Measurements from ENCODE around the gene CGNL1. TPM values are rescaled to one million over a fixed set of nuclear protein-coding genes. Genes with fewer than 3 reads are reported as not detected.

CGNL1 gene
- total RNA-seq, 2 donors from 2014 or later = not detected

DNA sequence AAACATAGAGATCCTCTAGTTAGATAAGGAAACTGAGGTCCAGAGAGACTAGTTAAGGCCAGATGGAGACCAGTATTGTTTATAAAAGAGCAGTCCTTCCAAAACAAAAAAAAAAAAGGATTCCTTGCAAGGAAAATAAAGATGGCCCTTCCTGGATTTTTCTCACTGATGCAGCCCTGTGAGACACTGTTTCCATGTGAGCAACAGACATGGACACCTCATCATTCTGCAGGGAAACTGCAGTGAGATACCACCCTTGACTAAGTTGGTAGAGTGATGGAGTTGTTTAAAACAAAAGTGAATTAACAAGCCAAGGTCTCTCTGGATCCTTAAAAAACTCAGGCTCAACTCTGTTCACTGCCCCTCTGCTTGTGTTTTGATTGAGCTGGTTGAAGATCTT lies 149.8 kb downstream of the CGNL1 start:
- no peaks in the 10 kb centered on the region for H3K9me3 Mint-ChIP-seq
- peaks cover 15% of the 10 kb centered on the region for H3K27me3 Mint-ChIP-seq (ENCODE audit: low read depth)
- ATAC-seq (replicated peaks in 1 of 2) (no peak), DNase-seq (no peak)
- H3K4me1 Mint-ChIP-seq (ENCODE audit: low read depth) = no peaks in the 10 kb centered on the region
- no peak overlapping the region for H3K27ac Mint-ChIP-seq
- no peaks in the 10 kb centered on the region for H3K36me3 Mint-ChIP-seq (ENCODE audit: insufficient read depth in 2 of 2)
- no peak overlapping the region for H3K4me3 Mint-ChIP-seq

- ATAC-seq (replicated peaks in 1 of 2) = no peak
- no peaks in the 10 kb centered on the region for H3K9me3 Mint-ChIP-seq
- no peaks in the 10 kb centered on the region for H3K36me3 Mint-ChIP-seq (ENCODE audit: insufficient read depth in 2 of 2)
- DNase-seq = no peak
- no peak overlapping the region for H3K27ac Mint-ChIP-seq
- H3K4me1 Mint-ChIP-seq (ENCODE audit: low read depth) = no peaks in the 10 kb centered on the region
- peaks cover 15% of the 10 kb centered on the region for H3K27me3 Mint-ChIP-seq (ENCODE audit: low read depth)
- no peak overlapping the region for H3K4me3 Mint-ChIP-seq
Observed at GRCh38 chr15:57526615-57527014, 150.3 kb downstream of the CGNL1 start.

DNA sequence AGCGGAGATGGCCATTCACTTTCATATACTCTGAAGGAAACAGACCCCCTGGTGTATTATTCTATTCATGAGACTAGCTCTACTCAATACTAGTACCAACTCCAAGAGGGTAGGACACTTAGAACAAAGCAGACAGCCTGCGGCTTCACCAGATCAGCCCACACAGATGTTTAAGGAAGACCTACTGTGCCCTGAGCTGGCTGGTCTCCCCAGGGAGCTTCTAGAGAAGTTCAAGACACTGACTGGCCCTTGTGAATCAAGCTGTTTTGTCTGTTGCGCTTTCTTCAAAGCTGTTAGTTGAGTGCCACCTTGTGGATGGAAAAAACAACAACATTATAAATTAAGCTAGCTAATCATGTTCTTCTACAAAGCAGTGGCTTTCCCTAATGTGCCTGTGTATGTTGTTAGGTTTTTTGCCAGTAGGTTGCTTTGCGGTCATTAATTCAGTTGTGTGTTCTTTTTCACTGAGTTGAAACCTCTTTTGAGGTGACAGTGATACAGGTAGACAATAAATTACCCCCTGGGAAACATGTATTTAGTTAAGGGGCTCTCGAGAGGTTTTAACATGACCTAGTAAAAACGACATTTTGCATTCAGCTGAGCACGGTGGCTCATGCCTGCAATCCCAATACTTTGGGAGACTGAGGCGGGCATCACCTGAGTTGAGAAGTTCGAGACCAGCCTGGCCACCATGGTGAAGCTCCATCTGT lies 151.2 kb downstream of the CGNL1 start:
- DNase-seq (peak in 1 of 2 donors; percentile 3), ATAC-seq (replicated peaks in 1 of 2) (peak in 1 of 2 donors; percentile 27)
- no peak overlapping the region for H3K4me3 Mint-ChIP-seq
- H3K4me1 Mint-ChIP-seq (ENCODE audit: low read depth) = no peaks in the 10 kb centered on the region
- no peaks in the 10 kb centered on the region for H3K9me3 Mint-ChIP-seq
- H3K36me3 Mint-ChIP-seq (ENCODE audit: insufficient read depth in 2 of 2) = no peaks in the 10 kb centered on the region
- peaks cover 15% of the 10 kb centered on the region for H3K27me3 Mint-ChIP-seq (ENCODE audit: low read depth)
- no peak overlapping the region for H3K27ac Mint-ChIP-seq

- H3K4me3 Mint-ChIP-seq = no peak overlapping the region
- peaks cover 12% of the 10 kb centered on the region for H3K27me3 Mint-ChIP-seq (ENCODE audit: low read depth)
- no peaks in the 10 kb centered on the region for H3K9me3 Mint-ChIP-seq
- H3K27ac Mint-ChIP-seq = no peak overlapping the region
- H3K36me3 Mint-ChIP-seq (ENCODE audit: insufficient read depth in 2 of 2) = no peaks in the 10 kb centered on the region
- ATAC-seq (replicated peaks in 1 of 2) (no peak), DNase-seq (no peak)
- no peaks in the 10 kb centered on the region for H3K4me1 Mint-ChIP-seq (ENCODE audit: low read depth)
Observed at GRCh38 chr15:57528940-57529565, 152.7 kb downstream of the CGNL1 start.

- Mint-ChIP-seq H3K4me1 (ENCODE audit: low read depth) (no peaks in the 10 kb centered on the region), H3K27me3 (ENCODE audit: low read depth) (peaks cover 15% of the 10 kb centered on the region), H3K27ac (no peak overlapping the region), H3K36me3 (ENCODE audit: insufficient read depth in 2 of 2) (no peaks in the 10 kb centered on the region), H3K9me3 (no peaks in the 10 kb centered on the region), H3K4me3 (no peak overlapping the region)
- no peak for DNase-seq
- no peak for ATAC-seq (replicated peaks in 1 of 2)
Observed at GRCh38 chr15:57529748-57530147, 153.4 kb downstream of the CGNL1 start.

GRCh38 chr15:57532731-57533447 lies 156.6 kb downstream of the CGNL1 start:
- no peak for DNase-seq
- Mint-ChIP-seq H3K27me3 (ENCODE audit: low read depth) (peaks cover 7% of the 10 kb centered on the region), H3K36me3 (ENCODE audit: insufficient read depth in 2 of 2) (peaks cover 0 to 2% of the 10 kb centered on the region in 2 donors), H3K27ac (no peak overlapping the region), H3K4me1 (ENCODE audit: low read depth) (no peaks in the 10 kb centered on the region), H3K9me3 (peaks cover 0 to 5% of the 10 kb centered on the region in 2 donors), H3K4me3 (no peak overlapping the region)
- ATAC-seq (replicated peaks in 1 of 2) = no peak

DNA sequence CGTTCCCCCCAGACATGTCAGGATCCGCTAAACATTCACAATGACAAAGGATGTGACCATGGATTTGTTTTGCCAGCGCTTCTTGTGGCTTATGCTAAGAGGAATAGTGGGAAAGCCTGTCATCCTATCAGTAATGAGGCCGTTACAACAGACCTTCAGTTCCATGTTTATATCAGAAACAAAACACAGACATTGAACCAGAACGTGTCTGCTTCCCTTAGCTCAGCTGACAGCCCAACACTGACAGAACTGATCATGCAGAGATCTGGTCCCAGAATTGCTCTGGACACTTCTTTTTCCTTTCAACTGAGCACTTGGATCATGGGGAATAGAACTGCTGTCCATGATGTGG lies 157.1 kb downstream of the CGNL1 start:
- ATAC-seq (replicated peaks in 1 of 2) (no peak), DNase-seq (no peak)
- Mint-ChIP-seq H3K4me3 (no peak overlapping the region), H3K4me1 (ENCODE audit: low read depth) (no peaks in the 10 kb centered on the region), H3K9me3 (peaks cover 0 to 5% of the 10 kb centered on the region in 2 donors), H3K36me3 (ENCODE audit: insufficient read depth in 2 of 2) (peaks cover 0 to 2% of the 10 kb centered on the region in 2 donors), H3K27ac (no peak overlapping the region), H3K27me3 (ENCODE audit: low read depth) (peaks cover 7% of the 10 kb centered on the region)

GRCh38 chr15:57534281-57534680 lies 158.0 kb downstream of the CGNL1 start:
- Mint-ChIP-seq H3K4me1 (ENCODE audit: low read depth) (no peaks in the 10 kb centered on the region), H3K27me3 (ENCODE audit: low read depth) (peaks cover 11% of the 10 kb centered on the region), H3K4me3 (no peak overlapping the region), H3K36me3 (ENCODE audit: insufficient read depth in 2 of 2) (peaks cover 0 to 2% of the 10 kb centered on the region in 2 donors), H3K27ac (no peak overlapping the region), H3K9me3 (peaks cover 0 to 5% of the 10 kb centered on the region in 2 donors)
- DNase-seq (no peak), ATAC-seq (replicated peaks in 1 of 2) (no peak)

GRCh38 chr15:57537072-57537471 lies 160.8 kb downstream of the CGNL1 start:
- H3K9me3 Mint-ChIP-seq = peaks cover 4 to 10% of the 10 kb centered on the region in 2 donors
- H3K4me3 Mint-ChIP-seq = no peak overlapping the region
- no peak overlapping the region for H3K27ac Mint-ChIP-seq
- peaks cover 11% of the 10 kb centered on the region for H3K4me1 Mint-ChIP-seq (ENCODE audit: low read depth)
- peaks cover 4 to 6% of the 10 kb centered on the region in 2 donors for H3K36me3 Mint-ChIP-seq (ENCODE audit: insufficient read depth in 2 of 2)
- H3K27me3 Mint-ChIP-seq (ENCODE audit: low read depth) = peaks cover 22% of the 10 kb centered on the region
- no peak for ATAC-seq (replicated peaks in 1 of 2)
- DNase-seq = no peak

- Mint-ChIP-seq H3K4me1 (ENCODE audit: low read depth) (peaks cover 11% of the 10 kb centered on the region), H3K27ac (no peak overlapping the region), H3K27me3 (ENCODE audit: low read depth) (peaks cover 22% of the 10 kb centered on the region), H3K4me3 (no peak overlapping the region), H3K9me3 (peaks cover 4 to 10% of the 10 kb centered on the region in 2 donors), H3K36me3 (ENCODE audit: insufficient read depth in 2 of 2) (peaks cover 4 to 6% of the 10 kb centered on the region in 2 donors)
- no peak for DNase-seq
- no peak for ATAC-seq (replicated peaks in 1 of 2)
Observed at GRCh38 chr15:57537488-57538264, 161.4 kb downstream of the CGNL1 start.

- no peak overlapping the region for H3K27ac Mint-ChIP-seq
- peaks cover 4 to 10% of the 10 kb centered on the region in 2 donors for H3K9me3 Mint-ChIP-seq
- DNase-seq (no peak), ATAC-seq (replicated peaks in 1 of 2) (no peak)
- H3K4me1 Mint-ChIP-seq (ENCODE audit: low read depth) = peaks cover 11% of the 10 kb centered on the region
- peaks cover 4 to 6% of the 10 kb centered on the region in 2 donors for H3K36me3 Mint-ChIP-seq (ENCODE audit: insufficient read depth in 2 of 2)
- H3K4me3 Mint-ChIP-seq = no peak overlapping the region
- H3K27me3 Mint-ChIP-seq (ENCODE audit: low read depth) = peaks cover 26% of the 10 kb centered on the region
Observed at GRCh38 chr15:57538265-57538529, 161.9 kb downstream of the CGNL1 start.

DNA sequence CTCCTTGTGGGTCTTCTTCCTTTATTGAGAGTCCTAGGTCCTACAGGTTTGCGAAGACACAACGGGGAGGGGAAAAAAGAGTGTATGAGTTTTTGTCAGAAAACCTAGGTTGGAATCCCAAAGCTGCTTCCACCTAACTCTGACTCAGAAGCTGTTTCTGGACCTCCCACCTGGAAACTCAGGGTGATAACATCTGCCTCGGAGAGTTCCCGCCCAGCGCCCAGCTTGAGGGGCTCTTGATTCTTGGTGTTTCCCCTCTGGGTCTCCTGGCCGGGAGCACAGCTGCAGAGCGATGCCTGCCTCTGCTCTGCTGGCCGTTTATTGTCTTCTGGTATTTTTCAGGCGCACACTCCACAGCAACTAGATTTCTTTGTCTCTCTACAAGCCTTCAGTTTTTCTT lies 162.5 kb downstream of the CGNL1 start:
- peaks cover 11% of the 10 kb centered on the region for H3K4me1 Mint-ChIP-seq (ENCODE audit: low read depth)
- H3K27me3 Mint-ChIP-seq (ENCODE audit: low read depth) = peaks cover 27% of the 10 kb centered on the region
- H3K36me3 Mint-ChIP-seq (ENCODE audit: insufficient read depth in 2 of 2) = peaks cover 4 to 6% of the 10 kb centered on the region in 2 donors
- ATAC-seq (replicated peaks in 1 of 2) = no peak
- no peak for DNase-seq
- H3K4me3 Mint-ChIP-seq = no peak overlapping the region
- peaks cover 4 to 10% of the 10 kb centered on the region in 2 donors for H3K9me3 Mint-ChIP-seq
- H3K27ac Mint-ChIP-seq = no peak overlapping the region

- peak in 1 of 2 donors; percentile 10 for DNase-seq
- ATAC-seq (replicated peaks in 1 of 2) = no peak
Observed at GRCh38 chr15:57540211-57540610, 163.9 kb downstream of the CGNL1 start.

More at GRCh38 chr15:57540211-57540610, 163.9 kb downstream of the CGNL1 start:
- H3K4me3 Mint-ChIP-seq = peak overlapping the region in 1 of 2 donors; percentile 12
- H3K9me3 Mint-ChIP-seq = peaks cover 4 to 10% of the 10 kb centered on the region in 2 donors
- peaks cover 4 to 6% of the 10 kb centered on the region in 2 donors for H3K36me3 Mint-ChIP-seq (ENCODE audit: insufficient read depth in 2 of 2)
- no peak overlapping the region for H3K27ac Mint-ChIP-seq
- H3K27me3 Mint-ChIP-seq (ENCODE audit: low read depth) = peaks cover 21% of the 10 kb centered on the region
- H3K4me1 Mint-ChIP-seq (ENCODE audit: low read depth) = peaks cover 11% of the 10 kb centered on the region
